ENCODE results near the gene IGF2BP2. TPM values are rescaled to one million over a fixed set of nuclear protein-coding genes. Genes with fewer than 3 reads are reported as not detected.
"Not testable (repeated sequence)": the region's sequence is repeated elsewhere in the genome, so short reads cannot be mapped to it uniquely, and the experiment has no call there.

IGF2BP2 gene
- total RNA-seq, 6 experiments from 2014 or later, result 97.2 to 111 (median 100.0) TPM

DNA sequence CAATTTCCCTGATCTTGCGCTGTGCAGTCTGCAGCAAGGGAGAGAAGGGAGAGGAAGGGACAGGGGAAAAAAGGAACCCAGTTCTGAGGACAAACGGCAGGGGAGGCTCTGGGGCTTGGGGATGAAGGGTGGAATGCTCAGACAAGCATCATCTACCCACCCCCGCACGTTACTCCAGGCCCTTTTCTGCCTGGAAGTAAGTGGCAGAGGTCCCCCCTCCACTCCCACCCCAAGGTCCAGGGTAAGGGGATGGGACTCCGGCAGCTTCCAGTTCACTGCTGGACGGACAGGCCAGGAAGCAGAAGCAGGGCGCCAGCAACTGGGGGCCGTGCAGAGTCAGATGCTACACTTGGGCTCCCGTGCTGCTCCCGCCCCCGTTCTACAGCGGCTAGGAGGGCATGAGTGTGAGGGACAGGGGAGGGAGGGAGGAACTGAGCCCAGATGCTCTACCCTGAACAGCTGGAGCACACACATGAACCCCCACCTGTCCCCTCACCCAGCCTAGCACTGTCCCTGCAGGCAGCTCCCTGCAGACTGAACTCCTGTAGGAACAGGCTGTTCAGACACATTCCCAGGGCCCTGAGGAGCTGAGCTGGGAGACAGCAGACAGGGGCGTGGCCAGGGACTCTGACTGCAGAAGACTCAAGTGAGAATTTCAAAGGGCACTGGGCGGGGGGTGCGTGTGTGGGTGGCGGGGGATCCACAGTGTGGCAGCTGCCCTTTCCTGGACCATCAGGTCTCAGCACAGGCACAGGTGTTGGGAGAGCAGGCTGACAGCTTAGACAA is 179.1 kb downstream of the IGF2BP2 start:
- peaks cover 28% of the 10 kb centered on the region for H3K36me3 Mint-ChIP-seq (ENCODE audit: low read depth)
- H3K4me3 Mint-ChIP-seq, result no peak overlapping the region; the same call in 1 of the 2 replicates
- no peaks in the 10 kb centered on the region for H3K9me3 Mint-ChIP-seq
- H3K27ac Mint-ChIP-seq, result no peak overlapping the region; the same call in 1 of the 2 replicates
- no peak for DNase-seq
- peaks cover 6% of the 10 kb centered on the region for H3K27me3 Mint-ChIP-seq (ENCODE audit: insufficient read depth)
- TF ChIP-seq, protein P1, sequence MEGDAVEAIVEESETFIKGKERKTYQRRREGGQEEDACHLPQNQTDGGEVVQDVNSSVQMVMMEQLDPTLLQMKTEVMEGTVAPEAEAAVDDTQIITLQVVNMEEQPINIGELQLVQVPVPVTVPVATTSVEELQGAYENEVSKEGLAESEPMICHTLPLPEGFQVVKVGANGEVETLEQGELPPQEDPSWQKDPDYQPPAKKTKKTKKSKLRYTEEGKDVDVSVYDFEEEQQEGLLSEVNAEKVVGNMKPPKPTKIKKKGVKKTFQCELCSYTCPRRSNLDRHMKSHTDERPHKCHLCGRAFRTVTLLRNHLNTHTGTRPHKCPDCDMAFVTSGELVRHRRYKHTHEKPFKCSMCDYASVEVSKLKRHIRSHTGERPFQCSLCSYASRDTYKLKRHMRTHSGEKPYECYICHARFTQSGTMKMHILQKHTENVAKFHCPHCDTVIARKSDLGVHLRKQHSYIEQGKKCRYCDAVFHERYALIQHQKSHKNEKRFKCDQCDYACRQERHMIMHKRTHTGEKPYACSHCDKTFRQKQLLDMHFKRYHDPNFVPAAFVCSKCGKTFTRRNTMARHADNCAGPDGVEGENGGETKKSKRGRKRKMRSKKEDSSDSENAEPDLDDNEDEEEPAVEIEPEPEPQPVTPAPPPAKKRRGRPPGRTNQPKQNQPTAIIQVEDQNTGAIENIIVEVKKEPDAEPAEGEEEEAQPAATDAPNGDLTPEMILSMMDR (IDR thresholded peaks at IDR 0.05), result no peak
- no peaks in the 10 kb centered on the region for H3K4me1 Mint-ChIP-seq (ENCODE audit: low read depth)

DNA sequence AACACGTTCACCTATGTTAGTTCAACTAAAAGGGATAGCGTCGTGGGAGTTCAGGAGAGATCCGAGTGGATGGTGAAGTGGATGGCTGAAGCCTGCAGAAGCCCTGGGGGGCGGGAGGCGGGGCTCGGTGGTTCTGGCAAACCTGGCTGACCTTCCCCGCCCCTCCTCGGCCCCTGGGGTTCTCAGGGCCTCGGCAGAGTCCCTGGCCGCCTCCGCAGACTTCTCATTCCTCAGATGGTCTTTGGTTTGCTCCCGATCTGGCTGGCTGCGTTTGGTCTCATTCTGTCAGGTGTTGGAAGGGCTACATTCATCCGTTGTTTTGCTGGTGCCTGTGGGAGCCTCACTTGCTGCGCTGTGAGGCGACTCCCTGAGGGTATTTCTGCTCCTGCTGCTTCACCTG is 179.7 kb downstream of the IGF2BP2 start:
- DNase-seq; H3K4me1 Mint-ChIP-seq (ENCODE audit: low read depth); H3K27ac Mint-ChIP-seq; H3K4me3 Mint-ChIP-seq; H3K9me3 Mint-ChIP-seq; H3K27me3 Mint-ChIP-seq (ENCODE audit: insufficient read depth): not testable (repeated sequence)
- H3K36me3 Mint-ChIP-seq (ENCODE audit: low read depth), result peaks cover 25% of the 10 kb centered on the region

DNA sequence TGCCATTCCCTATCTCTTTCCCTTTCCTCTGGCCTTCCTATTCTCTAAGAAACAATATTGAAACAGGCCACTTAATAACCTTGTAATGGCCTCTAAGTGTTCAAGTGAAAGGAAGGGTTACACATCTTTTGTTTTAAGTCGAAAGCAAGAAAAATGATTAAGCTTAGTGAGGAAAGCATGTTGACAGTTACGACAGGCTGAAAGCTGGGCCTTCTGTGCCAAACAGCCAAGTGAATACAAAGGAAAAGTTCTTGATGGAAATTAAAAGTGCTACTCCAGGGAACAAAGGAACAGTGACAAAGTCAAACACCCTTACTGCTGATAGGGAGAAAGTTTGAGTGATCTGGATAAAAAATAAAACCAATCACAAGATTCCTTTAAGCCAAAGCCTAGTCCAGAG is 184.5 kb downstream of the IGF2BP2 start:
- Mint-ChIP-seq H3K4me1 (ENCODE audit: low read depth) (peaks cover 7% of the 10 kb centered on the region), H3K4me3 (no peak overlapping the region), H3K9me3 (no peaks in the 10 kb centered on the region), H3K27me3 (ENCODE audit: insufficient read depth) (peaks cover 6% of the 10 kb centered on the region), H3K36me3 (ENCODE audit: low read depth) (peaks cover 8% of the 10 kb centered on the region), H3K27ac (no peak overlapping the region)
- DNase-seq, result no peak
- TF ChIP-seq, protein P1 (IDR thresholded peaks at IDR 0.05), result no peak

DNA sequence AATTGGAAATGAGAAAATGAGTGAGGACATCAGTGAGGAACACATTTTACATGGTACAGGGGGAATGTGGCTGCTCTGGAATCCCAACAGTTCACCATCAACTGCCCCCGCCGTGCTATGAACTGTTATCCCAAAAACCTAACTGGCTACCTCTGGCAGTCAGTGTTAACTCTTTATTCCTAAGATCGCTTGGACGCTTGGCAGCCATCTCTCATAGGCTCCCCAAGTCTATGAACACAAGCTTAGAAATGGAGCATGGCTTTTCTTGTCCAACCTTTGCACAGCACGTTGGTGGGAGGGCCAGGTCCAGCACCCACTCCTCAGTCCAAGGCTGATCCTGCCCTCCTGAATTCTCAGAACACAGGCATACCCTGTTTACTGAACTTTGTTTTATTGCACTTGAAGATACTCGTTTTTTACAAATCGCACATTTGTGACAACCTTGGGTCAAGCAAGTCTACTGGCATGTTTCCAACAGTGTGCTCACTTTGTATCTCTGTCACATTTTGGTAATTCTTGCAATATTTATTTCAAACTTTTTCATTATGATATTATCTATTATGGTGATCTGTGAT is 185.1 kb downstream of the IGF2BP2 start:
- Mint-ChIP-seq H3K4me3 (no peak overlapping the region), H3K9me3 (no peaks in the 10 kb centered on the region), H3K4me1 (ENCODE audit: low read depth) (peaks cover 10% of the 10 kb centered on the region), H3K27me3 (ENCODE audit: insufficient read depth) (peaks cover 6% of the 10 kb centered on the region), H3K36me3 (ENCODE audit: low read depth) (peaks cover 7% of the 10 kb centered on the region), H3K27ac (no peak overlapping the region)
- DNase-seq, result no peak
- TF ChIP-seq, protein P1 (IDR thresholded peaks at IDR 0.05), result no peak

DNA sequence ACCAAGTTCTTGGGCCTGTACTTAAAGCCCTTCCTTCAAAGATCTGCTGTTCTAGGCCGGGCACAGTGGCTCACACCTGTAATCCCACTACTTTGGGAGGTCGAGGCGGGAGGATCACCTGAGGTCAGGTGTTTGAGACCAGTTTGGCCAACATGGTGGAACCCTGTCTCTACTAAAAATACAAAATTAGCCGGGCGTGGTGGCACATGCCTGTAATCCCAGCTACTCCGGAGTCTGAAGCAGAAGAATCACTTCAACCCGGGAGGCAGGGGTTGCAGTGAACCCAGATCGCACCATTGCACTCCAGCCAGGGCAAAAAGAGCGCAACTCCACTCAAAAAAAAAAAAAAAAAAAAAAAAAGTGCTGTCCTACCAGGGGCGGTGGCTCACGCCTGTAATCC is 186.2 kb downstream of the IGF2BP2 start:
- H3K27me3 Mint-ChIP-seq (ENCODE audit: insufficient read depth); H3K27ac Mint-ChIP-seq; DNase-seq; H3K36me3 Mint-ChIP-seq (ENCODE audit: low read depth); H3K4me3 Mint-ChIP-seq; H3K4me1 Mint-ChIP-seq (ENCODE audit: low read depth); H3K9me3 Mint-ChIP-seq: not testable (repeated sequence)

DNA sequence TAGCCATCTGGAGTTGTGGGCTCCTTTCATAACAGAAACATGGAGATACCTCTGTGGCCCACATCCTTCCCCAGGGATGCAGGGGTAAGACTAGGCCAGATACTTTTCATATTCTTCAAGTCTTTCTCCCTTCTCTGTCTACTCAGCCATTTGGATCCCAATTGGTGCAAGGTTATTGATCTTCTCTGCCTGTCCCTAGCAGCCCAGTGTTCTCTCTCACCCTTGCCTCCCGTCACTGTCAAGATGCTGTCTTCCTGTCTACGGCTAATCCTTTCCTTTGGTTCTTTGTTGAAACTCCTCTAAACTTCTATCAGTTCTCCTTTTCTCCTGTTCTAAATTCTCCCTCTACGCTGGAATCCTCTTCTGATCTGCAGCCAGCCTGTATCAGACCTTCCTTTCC is 187.5 kb downstream of the IGF2BP2 start:
- H3K36me3 Mint-ChIP-seq (ENCODE audit: low read depth), result peaks cover 6% of the 10 kb centered on the region
- H3K27me3 Mint-ChIP-seq (ENCODE audit: insufficient read depth), result peaks cover 6% of the 10 kb centered on the region
- H3K27ac Mint-ChIP-seq, result no peak overlapping the region
- no peak overlapping the region; the same call in 1 of the 2 replicates for H3K4me3 Mint-ChIP-seq
- no peaks in the 10 kb centered on the region for H3K9me3 Mint-ChIP-seq
- no peak for DNase-seq
- H3K4me1 Mint-ChIP-seq (ENCODE audit: low read depth), result peaks cover 10% of the 10 kb centered on the region
- TF ChIP-seq, protein P1 (IDR thresholded peaks at IDR 0.05), result no peak
